ENCODE measurements around the gene TAPBPL.

The TAPBPL gene

DNA sequence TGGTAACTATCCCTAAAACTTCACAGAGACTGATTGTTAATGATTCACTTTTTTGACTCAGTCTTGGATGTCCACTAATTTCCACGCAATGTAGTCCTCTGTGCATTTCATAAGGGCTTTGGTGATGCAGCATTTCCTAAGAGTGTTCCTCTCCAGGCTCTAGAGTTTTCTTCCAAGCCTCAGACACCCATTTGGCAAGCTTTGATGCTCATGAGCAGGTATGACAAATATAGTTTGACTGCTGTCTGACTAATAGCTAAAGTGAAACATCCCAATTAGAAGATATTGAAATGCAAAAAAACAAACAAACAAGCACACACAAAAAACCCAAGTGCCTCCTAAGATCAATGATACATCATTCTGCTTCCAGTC is 20.1 kb downstream of the TAPBPL start:
- no peak for TF ChIP-seq FOXP2 (optimal IDR thresholded peaks at IDR 0.05; ENCODE audit: borderline replicate concordance, extremely low read depth, extremely low read length, insufficient read depth)

- TF ChIP-seq POLR2AphosphoS5 (IDR thresholded peaks at IDR 0.05; ENCODE audit: low read depth, low read length): no peak
- TF ChIP-seq, protein P1, sequence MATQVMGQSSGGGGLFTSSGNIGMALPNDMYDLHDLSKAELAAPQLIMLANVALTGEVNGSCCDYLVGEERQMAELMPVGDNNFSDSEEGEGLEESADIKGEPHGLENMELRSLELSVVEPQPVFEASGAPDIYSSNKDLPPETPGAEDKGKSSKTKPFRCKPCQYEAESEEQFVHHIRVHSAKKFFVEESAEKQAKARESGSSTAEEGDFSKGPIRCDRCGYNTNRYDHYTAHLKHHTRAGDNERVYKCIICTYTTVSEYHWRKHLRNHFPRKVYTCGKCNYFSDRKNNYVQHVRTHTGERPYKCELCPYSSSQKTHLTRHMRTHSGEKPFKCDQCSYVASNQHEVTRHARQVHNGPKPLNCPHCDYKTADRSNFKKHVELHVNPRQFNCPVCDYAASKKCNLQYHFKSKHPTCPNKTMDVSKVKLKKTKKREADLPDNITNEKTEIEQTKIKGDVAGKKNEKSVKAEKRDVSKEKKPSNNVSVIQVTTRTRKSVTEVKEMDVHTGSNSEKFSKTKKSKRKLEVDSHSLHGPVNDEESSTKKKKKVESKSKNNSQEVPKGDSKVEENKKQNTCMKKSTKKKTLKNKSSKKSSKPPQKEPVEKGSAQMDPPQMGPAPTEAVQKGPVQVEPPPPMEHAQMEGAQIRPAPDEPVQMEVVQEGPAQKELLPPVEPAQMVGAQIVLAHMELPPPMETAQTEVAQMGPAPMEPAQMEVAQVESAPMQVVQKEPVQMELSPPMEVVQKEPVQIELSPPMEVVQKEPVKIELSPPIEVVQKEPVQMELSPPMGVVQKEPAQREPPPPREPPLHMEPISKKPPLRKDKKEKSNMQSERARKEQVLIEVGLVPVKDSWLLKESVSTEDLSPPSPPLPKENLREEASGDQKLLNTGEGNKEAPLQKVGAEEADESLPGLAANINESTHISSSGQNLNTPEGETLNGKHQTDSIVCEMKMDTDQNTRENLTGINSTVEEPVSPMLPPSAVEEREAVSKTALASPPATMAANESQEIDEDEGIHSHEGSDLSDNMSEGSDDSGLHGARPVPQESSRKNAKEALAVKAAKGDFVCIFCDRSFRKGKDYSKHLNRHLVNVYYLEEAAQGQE (IDR thresholded peaks at IDR 0.05; ENCODE audit: insufficient read depth in 1 of 2, low read depth in 2 of 2, low read length in 2 of 2): no peak
- TF ChIP-seq TAF1 (IDR thresholded peaks at IDR 0.05; ENCODE audit: borderline replicate concordance, insufficient read depth, low read length): no peak
- no peak for TF ChIP-seq SIN3A (IDR thresholded peaks at IDR 0.05; ENCODE audit: borderline replicate concordance, insufficient read depth, low read length)
- TF ChIP-seq FOXP2 (optimal IDR thresholded peaks at IDR 0.05; ENCODE audit: borderline replicate concordance, extremely low read depth, extremely low read length, insufficient read depth): no peak
These were observed 20.6 kb downstream of the TAPBPL start for GRCh38 chr12:6472491-6472890.

- no peak for TF ChIP-seq SIN3A (IDR thresholded peaks at IDR 0.05; ENCODE audit: borderline replicate concordance, insufficient read depth, low read length)
- TF ChIP-seq POLR2AphosphoS5 (IDR thresholded peaks at IDR 0.05; ENCODE audit: low read depth, low read length): no peak
- TF ChIP-seq, protein P1 (IDR thresholded peaks at IDR 0.05; ENCODE audit: insufficient read depth in 1 of 2, low read depth in 2 of 2, low read length in 2 of 2): no peak
- no peak for TF ChIP-seq FOXP2 (optimal IDR thresholded peaks at IDR 0.05; ENCODE audit: borderline replicate concordance, extremely low read depth, extremely low read length, insufficient read depth)
These were observed 24.6 kb downstream of the TAPBPL start for GRCh38 chr12:6476489-6476888.

GRCh38 chr12:6478416-6478815 is 26.6 kb downstream of the TAPBPL start:
- TF ChIP-seq POLR2AphosphoS5 (IDR thresholded peaks at IDR 0.05; ENCODE audit: low read depth, low read length): no peak
- no peak for TF ChIP-seq TAF1 (IDR thresholded peaks at IDR 0.05; ENCODE audit: borderline replicate concordance, insufficient read depth, low read length)
- TF ChIP-seq, protein P1 (IDR thresholded peaks at IDR 0.05; ENCODE audit: insufficient read depth in 1 of 2, low read depth in 2 of 2, low read length in 2 of 2): no peak
- TF ChIP-seq SIN3A (IDR thresholded peaks at IDR 0.05; ENCODE audit: borderline replicate concordance, insufficient read depth, low read length): no peak
- no peak for TF ChIP-seq FOXP2 (optimal IDR thresholded peaks at IDR 0.05; ENCODE audit: borderline replicate concordance, extremely low read depth, extremely low read length, insufficient read depth)

GRCh38 chr12:6488240-6488639 is 36.4 kb downstream of the TAPBPL start:
- TF ChIP-seq TAF1 (IDR thresholded peaks at IDR 0.05; ENCODE audit: borderline replicate concordance, insufficient read depth, low read length) (no peak), FOXP2 (optimal IDR thresholded peaks at IDR 0.05; ENCODE audit: borderline replicate concordance, extremely low read depth, extremely low read length, insufficient read depth) (no peak), SIN3A (IDR thresholded peaks at IDR 0.05; ENCODE audit: borderline replicate concordance, insufficient read depth, low read length) (no peak), POLR2AphosphoS5 (IDR thresholded peaks at IDR 0.05; ENCODE audit: low read depth, low read length) (no peak)
- TF ChIP-seq, protein P1 (IDR thresholded peaks at IDR 0.05; ENCODE audit: insufficient read depth in 1 of 2, low read depth in 2 of 2, low read length in 2 of 2): no peak
